HG02571 (cell line): ENCODE measurements around the gene MAP2K2.
"Not testable (repeated sequence)": the region's sequence is repeated elsewhere in the genome, so short reads cannot be mapped to it uniquely, and the experiment has no call there.

ENCODE experiments used
- ATAC-seq: cut with Tn5 transposase; IDR thresholded peaks from one replicate; pipeline ENCODE4 v1.9.1; 2021; ENCODE audit warnings: mild to moderate bottlenecking, moderate library complexity; ENCODE audit not compliant: unreplicated experiment

MAP2K2 gene

DNA sequence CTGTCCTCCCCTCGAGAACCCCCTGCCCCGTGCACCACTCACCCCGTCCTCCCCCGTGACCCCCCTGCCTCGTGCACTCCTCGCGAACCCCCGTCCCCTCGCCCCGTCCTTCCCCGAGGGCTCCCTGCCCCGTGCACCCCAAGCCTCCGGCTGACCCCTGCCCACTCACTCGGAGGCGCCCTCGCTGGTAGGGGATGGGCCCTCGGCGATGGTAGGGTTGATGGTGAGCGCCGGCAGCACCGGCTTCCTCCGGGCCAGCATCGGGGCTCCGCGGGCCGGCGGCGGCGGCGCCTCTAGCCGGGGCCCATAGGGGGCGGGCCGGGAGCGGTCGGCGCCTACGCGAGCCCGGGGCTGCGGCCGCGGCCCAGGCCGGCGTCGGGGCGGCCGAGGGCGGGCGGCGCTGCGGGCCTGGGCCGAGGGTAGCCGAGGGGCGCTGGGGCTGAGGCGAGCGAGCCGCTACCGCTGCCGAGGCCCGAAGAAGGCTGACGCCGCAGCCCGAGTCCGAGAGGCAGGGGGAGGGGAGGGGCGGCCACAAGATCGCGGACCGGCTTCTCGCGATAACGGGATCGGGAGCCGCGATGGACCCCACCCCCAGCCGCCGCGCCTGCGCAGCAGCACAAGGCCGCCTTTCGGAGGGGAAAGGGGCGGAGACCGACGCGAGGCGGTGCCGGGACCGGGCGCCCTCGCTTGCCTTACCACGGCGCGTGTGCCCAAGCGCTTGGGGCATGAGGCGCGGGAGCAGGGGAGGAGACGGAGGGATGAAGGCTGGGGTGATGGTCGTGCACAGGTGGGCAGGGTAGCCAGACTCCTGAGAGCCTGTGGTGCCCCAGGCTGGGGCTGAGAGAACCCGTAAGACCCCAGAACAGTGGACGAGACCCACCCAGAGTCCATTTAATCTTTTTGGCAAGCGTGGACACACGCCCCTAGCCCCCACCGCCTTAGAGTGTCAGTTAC is at the start of gene MAP2K2:
TSS of gene MAP2K2 (minus strand) at position 508 of the 954 bp plus-strand sequence. CDS start at position 261, 247 bp downstream.
- peak; percentile 81 for ATAC-seq

DNA sequence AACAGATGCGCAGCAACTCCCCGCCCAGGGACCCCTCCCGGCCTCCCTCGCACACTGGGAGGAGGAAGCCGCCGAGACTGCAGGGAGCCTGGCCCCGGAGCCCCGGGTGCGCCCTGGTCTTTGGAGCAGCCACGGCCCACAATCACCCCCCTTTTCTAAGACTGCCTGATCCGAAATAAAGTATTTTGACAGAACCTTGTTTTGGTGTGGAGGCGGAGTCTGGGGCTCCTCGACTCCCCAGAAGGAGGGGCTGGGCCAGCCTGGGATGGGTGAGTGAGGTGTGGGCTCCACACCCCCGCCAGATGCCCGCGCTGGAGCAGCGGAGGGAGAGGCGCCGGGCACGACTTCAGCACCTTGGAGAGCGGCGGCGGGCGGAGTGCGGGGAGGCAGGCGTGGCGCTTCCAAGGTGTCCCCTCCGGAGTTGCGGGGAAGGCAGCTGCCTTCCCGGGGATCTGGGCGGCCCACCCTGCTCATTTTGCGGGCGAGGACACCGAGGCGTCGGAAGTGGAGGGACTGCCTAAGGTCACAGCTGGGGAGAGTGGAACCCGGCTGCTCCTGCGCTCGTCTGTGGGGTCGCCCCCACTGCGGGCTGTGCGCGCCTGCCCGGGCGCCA is 49.0 kb upstream of the MAP2K2 start:
- no peak for ATAC-seq

DNA sequence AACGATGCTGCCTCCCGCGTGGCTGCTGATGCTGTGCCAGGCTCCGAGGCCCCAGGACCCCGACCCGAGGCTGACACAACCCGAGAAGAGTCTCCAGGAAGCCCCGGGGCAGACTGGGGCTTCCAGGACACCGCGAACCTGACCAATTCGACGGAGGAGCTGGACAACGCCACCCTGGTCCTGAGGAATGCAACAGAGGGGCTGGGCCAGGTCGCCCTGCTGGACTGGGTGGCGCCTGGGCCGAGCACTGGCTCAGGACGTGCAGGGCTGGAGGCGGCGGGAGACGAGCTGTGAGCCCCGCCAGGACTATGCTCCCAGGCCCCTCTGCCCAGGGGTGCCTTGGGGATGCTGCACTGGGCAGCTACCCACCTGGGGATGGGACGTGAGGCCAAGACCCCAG is 47.8 kb upstream of the MAP2K2 start:
- ATAC-seq, result no peak

DNA sequence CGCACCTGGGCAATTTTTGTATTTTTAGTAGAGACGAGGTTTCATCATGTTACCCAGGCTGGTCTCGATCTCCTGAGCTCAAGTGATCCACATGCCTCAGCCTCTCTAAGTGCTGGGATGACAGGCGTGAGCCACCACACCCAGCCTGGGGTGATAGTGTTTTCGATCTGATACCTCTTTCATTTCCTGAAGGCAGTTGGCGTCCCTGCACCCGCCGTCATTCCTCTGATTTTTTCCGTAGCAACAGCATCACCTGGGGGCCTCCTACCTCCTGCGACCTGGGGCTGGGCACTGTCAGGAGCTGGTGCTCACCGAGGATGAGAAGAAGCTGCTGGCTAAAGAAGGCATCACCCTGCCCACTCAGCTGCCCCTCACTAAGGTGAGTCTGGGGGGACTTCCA is 40.3 kb upstream of the MAP2K2 start:
- no peak for ATAC-seq

DNA sequence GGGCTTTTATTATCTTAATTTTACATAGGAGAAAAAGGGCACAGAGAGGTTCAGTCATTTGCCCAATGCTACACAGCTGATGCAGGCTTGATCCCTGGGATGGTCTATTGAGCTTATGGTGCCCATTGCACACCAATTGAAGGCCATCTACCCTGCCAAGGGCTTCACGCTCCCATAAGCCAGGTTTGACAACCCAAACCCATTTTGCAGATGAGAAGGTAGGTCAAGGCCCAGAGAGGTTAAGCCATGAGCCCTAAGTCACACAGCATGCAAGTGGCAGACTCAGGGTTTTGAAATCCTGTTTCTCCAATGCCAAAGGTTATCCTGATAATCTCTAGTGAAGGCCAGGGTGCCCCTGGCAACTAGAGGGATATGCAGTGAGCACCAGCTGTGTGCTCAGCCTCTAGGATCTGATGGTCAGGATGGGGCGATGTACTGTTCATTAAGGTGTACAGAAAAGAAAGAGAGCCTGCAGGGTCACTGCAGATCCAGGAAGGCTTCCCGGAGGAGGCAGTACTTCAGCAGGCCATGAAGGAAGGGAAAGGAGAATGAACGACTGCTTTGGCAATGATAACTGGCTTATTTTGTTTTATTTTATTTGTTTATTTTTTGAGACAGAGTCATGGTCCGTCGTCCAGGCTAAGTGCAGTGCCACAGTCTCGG is 37.6 kb upstream of the MAP2K2 start:
- no peak for ATAC-seq

DNA sequence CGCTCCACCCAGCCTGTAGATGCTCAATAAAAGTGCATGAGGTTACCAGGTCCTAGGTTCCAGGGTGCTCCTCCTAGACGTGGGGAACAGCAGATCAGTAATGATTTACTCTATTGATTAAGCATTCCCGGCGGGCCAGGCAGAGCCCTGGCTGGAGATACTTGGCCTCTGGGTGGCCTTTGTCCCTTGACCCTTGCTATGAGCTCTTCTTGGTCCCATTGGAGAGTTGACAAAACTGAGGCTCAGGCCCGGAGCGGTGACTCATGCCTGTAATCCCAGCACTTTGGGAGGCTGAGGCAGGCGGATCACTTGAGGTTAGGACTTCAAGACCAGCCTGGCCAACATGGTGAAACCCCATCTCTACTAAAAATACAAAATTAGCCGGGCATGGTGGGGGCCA is 34.0 kb upstream of the MAP2K2 start:
- not testable (repeated sequence) for ATAC-seq

DNA sequence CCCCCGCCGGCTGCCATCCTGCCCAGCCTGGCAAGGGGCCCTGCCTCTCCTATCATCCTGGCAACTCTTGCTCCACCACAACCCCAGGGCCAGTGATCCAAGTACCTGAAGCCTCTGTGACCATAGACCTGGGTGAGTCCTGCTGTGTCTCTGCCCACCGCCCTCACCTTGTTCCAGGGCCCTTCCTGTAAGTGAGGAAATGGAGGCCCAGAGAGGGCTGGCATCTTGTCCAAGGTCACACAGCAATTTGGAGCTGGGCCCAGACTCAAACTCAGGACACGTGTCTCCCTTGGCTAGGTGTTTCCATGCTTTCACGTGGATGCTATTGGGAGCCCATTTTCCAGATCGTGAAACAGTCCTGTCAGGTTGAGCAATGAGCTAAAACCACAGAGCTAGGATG is 33.2 kb upstream of the MAP2K2 start:
- no peak for ATAC-seq

DNA sequence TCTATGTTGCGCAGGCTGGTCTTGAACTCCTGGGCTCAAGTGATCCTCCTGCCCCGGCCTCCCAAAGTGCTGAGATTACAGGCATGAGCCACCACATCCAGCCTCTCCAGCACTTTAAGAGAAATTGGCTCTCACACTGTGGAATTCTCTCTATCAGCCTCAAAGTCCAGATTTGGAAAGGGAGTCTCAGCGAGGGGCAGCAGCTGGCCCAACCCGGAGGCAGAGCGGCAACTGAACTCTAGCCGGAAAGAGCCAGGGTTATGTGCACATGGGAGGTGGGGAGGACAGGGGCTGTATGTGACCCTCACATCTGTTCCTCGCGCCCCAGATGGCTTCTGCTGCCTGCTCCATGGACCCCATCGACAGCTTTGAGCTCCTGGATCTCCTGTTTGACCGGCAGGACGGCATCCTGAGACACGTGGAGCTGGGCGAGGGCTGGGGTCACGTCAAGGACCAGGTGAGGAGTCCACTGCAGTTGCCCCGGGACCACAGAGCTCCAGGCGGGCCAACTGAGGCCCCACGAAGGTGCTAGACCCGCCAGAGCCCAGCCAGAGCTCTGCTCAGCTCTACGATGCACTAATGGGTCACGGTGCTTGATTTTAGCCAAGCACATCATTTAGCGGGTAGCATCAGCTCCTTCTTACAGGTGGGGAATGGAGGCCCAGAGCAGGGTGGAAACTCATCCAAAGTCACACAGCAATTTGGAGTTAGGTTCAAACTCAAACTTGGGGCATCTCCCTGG is 30.8 kb upstream of the MAP2K2 start:
- ATAC-seq, result no peak

DNA sequence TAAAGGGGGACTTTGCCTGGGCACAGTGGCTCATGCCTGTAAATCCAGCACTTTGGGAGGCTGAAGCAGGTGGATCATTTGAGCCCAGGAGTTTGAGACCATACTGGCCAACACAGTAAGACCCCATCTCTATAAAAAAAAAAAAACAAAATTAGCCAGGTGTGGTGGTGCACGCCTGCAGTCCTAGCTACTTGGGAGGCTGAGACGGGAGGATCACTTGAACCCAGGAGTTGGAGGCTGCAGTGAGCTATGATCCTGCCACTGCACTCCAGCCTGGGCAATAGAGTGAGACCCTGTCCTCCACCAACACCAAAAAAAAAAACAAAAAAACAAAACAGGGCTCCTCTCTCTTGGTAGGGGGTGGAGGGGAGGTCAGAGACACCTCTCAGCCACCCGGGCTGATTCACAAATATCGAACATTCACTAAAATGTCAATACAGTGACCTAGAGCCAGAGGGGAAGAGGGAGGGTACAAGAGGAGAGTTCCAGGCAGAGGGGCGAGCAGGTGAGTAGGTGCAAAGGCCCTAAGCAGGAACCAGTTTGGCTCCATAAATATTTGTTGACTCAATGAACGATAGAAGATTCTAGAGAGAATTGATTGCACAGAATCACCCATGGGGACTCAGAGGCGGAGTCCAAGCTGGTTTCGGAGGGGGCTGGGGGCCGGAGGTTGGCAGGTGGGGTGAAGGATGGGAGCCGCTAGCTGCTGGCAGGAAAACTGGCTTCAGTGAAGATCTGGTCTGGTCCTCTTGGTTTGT is 28.5 kb upstream of the MAP2K2 start:
- ATAC-seq, result no peak

DNA sequence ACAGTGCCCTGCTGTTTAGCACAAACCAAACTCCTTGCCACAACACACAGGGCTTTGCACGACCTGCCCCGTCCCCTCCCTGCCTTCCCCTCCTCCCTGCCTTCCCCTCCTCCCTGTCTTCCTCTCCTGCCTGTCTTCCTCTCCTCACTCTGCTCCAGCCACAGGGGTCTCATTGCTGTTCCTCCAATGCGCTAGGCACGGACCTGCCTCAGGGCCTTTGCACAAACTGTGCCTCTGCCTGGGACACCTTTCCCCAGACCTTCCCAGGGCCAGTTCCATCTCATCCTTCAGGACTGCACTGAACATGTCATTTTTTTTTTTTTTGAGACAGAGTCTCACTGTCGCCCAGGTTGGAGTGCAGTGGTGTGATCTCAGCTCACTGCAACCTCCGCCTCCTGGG is 27.7 kb upstream of the MAP2K2 start:
- ATAC-seq, result no peak

DNA sequence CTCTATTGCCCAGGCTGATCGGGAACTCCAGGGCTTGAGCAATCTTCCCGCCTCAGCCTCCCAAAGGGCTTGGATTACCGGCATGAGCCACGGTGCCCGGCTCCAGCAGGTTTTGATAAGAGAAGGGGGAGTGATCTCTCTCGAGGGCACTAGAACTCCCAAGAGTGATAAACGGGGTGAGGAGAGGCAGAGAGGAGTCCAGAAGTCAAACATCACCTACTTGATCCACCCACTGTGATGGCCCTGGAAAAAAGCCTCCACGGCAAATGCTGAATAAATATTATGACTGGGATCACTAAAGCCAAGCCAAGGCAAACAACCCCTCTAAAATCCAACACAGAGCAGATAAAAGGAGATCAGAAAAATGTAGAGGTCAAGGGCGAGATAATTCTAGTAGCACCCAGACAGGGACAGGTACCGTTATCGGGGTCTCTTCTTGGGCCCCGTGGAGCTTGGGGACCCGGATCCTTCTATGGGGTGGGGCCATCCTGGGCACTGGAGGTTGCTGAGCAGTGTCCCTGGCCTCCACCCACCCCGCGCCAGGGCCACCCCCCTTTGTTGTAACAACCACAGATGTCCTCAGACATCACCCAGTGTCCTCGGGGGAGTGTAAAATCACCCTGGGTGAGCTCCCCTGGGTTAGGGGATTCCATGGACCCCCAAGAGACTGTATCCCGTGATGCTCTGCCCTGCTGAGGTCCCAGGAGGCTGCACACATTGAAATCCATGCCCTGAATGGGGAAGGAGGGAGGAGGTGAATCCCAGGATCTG is 25.8 kb upstream of the MAP2K2 start:
- ATAC-seq, result no peak

DNA sequence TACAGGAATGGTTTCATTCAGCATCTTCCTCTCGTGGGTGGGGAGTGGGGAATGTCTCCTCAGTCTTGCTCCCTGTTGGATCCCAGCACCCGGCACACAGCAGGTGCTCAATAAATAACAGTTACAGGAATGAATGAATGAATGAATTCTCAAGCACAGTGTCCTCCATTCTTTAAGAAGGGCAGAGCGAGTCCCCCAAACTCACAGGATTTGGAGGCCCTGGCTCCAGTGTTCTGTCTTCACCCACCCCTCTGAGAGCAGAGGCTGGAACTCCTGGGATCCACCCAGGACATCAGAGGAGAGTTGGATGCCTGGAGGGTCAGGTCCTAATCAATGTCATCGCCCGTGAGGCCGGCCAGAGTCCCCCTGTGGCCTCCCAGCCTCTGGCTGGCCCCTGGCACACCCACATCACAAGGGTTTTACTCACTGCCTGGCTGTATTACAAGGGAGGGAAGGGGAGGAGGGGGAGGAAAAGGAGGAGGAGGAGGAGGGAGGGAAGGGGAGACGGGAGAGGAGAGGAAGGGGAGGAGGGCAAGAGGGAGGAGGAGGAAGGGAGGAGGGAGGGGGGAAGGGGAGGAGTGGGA is 20.8 kb upstream of the MAP2K2 start:
- ATAC-seq, result no peak

DNA sequence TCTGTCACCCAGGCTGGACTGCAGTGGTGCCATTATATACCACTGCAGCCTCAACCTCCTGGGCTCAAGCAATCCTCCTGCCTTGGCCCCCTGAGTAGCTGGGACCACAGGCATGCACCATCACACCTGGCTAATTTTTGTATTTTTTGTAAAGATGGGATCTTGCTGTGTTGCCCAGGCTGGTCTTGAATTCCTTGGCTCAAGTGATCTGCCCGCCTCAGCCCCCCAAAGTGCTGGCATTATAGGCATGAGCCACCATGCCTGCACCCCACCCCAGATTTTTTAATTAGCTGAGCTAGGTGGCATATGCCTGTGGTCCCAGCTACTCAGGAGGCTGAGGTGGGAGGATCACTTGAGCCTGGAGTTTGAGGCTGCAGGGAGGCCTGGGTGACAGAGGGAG is 19.0 kb upstream of the MAP2K2 start:
- not testable (repeated sequence) for ATAC-seq

DNA sequence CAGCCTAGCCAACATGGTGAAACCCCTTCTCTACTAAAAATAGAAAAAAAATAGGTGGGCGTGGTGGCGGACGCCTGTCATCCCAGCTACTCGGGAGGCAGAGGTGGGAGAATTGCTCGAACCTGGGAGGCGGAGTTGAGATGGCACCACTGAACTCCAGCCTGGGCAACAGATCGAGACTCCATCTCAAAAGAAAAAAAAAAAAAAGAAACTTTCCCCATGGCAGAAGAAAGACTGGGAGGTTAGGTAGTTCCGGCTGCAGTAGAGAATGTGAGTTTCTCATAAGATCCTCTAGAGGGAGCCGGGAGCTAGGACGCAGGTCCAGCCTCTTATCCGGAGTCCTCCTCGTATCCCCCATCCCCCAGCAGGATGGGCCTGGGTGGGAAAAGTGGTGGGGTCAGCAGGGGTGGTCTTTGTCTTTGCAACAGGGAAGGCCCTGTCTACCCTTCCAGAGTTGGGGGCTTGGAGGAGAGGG is 16.4 kb upstream of the MAP2K2 start:
- no peak for ATAC-seq

DNA sequence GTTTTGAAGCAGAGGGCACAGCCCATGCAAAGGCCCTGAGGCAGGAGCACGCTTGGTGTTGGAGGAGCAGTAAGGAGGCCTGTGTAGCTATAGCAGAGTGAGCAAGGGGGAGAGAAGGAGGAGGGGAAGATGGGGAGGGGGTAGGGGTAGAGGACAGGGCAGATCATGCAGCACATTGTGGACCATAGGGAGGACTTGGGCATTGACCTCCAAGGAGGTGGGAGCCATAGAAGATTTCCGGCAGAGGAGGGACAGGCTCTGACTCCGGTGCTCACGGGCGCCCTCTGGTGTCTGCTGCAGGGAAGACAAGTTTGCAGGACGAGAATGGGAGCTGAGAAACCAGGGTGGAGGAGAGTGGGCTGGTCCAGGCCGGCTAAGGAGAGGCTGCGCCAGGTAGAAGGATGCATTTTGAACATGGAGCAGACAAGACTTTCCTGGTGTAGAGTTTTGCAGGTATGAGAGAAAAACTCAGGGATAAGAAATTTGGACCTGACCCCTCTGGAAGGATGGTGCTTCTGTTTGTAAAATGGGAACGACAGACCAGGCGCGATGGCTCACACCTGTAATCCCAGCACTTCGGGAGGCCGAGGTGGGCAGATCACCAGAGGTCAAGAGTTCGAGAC is 15.8 kb upstream of the MAP2K2 start:
- no peak for ATAC-seq

DNA sequence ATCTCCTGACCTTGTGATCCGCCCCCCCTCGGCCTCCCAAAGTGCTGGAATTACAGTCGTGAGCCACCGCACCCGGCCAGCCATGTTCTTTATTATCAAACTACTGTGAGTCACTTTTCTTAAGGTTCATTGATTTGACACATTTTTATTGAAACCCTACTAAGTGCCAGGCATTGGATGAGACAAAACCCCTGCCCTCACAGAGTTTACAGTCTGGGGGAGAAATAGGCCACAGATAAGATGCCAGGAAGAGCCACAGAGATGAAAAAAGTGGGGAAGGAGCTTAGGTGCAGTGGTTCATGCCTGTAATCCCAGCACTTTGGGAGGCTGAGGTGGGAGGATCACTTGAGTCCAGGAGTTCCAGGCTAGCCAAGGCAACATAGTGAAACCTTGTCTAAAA is 14.5 kb upstream of the MAP2K2 start:
- ATAC-seq, result no peak

DNA sequence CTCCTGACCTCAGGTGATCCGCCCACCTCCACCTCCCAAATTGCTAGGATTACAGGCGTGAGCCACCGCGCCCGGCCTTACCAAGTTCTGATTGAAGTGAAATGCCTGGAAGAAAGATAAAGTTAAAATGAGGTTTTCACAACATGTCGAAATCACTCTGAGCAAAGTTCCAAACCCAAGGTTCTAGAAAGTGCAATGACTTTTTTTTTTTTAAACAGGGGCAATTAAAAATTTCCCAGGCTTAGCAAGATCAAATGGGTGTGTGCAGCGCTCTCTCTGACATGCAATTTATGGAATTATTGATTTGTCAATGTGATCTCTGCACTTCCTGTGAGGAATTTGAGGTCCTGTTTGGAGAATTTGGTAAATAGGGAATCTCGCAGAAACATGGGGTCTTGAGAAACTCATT is 12.8 kb upstream of the MAP2K2 start:
- no peak for ATAC-seq

DNA sequence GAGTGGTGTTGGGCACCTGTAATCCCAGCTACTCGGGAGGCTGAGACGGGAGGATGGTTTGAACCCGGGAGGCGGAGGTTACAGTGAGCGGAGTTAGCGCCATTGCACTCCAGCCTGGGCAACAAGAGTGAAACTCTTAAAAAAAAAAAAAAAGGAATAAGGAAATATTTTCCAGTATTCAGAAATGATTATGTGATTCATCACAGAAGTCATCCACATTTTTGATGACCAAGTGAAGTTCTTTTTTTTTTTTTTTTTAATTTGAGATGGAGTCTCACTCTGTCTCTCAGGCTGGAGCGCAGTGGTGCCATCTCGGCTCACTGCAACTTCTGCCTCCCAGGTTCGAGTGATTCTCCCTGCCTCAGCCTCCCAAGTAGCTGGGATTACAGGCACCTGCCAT is 11.5 kb upstream of the MAP2K2 start:
- not testable (repeated sequence) for ATAC-seq

DNA sequence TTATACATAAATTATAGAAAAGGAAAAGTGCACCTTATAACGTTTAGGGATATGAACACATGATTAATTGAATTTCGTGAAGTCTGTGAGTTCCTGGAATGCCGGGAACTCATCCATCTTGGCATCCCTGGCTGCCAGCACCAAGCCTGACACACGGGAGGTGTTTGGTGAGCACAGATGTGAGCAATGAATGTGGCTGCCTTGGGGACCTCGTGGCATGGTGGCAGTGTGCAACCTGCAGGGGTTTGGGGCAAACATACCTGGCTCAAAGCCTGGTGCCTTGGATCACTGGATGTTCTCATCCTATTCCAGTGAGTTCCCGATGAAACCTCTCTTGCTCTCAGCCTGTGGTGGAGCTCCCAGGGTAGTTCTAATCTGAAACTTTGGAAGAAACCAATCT is 10.4 kb upstream of the MAP2K2 start:
- no peak for ATAC-seq
